ENCODE results near the gene SLC25A23.

SLC25A23 gene

GRCh38 chr19:6427131-6427530 lies 32.5 kb downstream of the SLC25A23 start:
- DNase-seq: no peak
- peaks cover 20% of the 10 kb centered on the region for H3K79me2 ChIP-seq (ENCODE audit: low read length)
- H3K27ac ChIP-seq (ENCODE audit: low read length): no peak overlapping the region
- peaks cover 10% of the 10 kb centered on the region for H3K4me1 ChIP-seq (ENCODE audit: low read length)
- H4K20me1 ChIP-seq (ENCODE audit: insufficient read depth, low read length): peaks cover 19% of the 10 kb centered on the region
- 0 out of 2 replicates have a peak, but pooled peaks cover 7% of the 10 kb centered on the region for H3K36me3 ChIP-seq (replicated peaks; ENCODE audit: insufficient read depth, low read length)
- H3K9me2 ChIP-seq (replicated peaks; ENCODE audit: insufficient read depth, low read length): no peaks in the 10 kb centered on the region
- no peaks in the 10 kb centered on the region for H3K9me3 ChIP-seq (replicated peaks; ENCODE audit: insufficient read depth, low read length)
- H3K4me2 ChIP-seq (ENCODE audit: low read depth, low read length): no peak overlapping the region
- H3K27me3 ChIP-seq (replicated peaks; ENCODE audit: insufficient read depth, low read length): peaks cover 13% of the 10 kb centered on the region; the same call in 1 of the 2 replicates
- no peaks in the 10 kb centered on the region for H3F3A ChIP-seq (ENCODE audit: insufficient read depth, low read length)
- no peak overlapping the region for H2AFZ ChIP-seq (ENCODE audit: low read length)
- no peak overlapping the region for H3K4me3 ChIP-seq (ENCODE audit: low read length)
- no peak overlapping the region for H3K9ac ChIP-seq (ENCODE audit: low read length)
- TF ChIP-seq EZH2phosphoT487 (IDR thresholded peaks at IDR 0.05; ENCODE audit: low read length) (no peak), EZH2 (optimal IDR thresholded peaks at IDR 0.05; ENCODE audit: low read depth, low read length) (no peak)
- TF ChIP-seq, protein P1, sequence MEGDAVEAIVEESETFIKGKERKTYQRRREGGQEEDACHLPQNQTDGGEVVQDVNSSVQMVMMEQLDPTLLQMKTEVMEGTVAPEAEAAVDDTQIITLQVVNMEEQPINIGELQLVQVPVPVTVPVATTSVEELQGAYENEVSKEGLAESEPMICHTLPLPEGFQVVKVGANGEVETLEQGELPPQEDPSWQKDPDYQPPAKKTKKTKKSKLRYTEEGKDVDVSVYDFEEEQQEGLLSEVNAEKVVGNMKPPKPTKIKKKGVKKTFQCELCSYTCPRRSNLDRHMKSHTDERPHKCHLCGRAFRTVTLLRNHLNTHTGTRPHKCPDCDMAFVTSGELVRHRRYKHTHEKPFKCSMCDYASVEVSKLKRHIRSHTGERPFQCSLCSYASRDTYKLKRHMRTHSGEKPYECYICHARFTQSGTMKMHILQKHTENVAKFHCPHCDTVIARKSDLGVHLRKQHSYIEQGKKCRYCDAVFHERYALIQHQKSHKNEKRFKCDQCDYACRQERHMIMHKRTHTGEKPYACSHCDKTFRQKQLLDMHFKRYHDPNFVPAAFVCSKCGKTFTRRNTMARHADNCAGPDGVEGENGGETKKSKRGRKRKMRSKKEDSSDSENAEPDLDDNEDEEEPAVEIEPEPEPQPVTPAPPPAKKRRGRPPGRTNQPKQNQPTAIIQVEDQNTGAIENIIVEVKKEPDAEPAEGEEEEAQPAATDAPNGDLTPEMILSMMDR (IDR thresholded peaks at IDR 0.05; ENCODE audit: low read length): no peak

- no peak for DNase-seq
Measured at GRCh38 chr19:6425732-6426620, 33.6 kb downstream of the SLC25A23 start.

DNA sequence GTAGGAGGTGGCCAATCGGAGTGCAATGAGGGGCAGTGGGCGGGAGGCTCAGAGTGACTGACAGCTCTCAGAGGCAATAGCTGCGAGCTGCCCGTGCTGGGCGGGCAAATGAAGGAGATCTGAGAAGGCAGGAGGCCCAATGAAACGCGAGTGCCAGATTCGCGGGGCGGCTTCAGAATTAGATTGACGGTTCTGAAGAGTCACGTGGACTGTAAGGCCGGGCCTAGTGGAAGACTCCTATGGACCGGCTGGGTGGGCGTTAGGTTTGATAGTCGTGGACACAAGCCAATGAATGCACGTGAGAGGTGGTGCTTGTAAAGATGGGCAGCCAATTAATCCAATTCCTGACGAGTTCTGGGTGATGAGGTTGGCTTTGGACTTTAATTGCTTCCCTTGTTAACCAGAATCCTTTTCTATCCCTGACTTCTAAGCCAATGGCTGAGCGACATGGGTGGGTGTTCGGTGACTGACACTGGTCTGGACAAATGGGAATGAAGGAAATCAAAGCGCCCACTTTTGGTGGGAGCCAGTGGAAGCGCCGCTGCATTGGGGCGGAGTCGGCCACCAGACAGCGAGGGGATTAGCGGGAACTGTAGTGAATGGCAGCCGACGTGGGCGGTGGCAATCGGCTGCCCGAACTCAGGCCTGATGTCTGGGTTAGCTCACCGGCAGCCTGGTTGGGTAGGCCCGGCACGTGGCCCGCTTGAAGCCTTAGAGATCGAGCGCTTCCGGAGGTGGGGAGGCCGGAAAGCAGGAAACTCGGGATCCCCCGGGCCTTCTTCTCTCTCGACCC lies 34.5 kb downstream of the SLC25A23 start:
- Histone ChIP-seq H3K9me2 (replicated peaks; ENCODE audit: insufficient read depth, low read length) (no peaks in the 10 kb centered on the region), H3K79me2 (ENCODE audit: low read length) (peaks cover 40% of the 10 kb centered on the region), H3K9me3 (replicated peaks; ENCODE audit: insufficient read depth, low read length) (no peaks in the 10 kb centered on the region), H3K27ac (ENCODE audit: low read length) (peak overlapping the region; percentile 14; the same call in 1 of the 2 replicates), H3K36me3 (replicated peaks; ENCODE audit: insufficient read depth, low read length) (peaks cover 17% of the 10 kb centered on the region), H2AFZ (ENCODE audit: low read length) (peak overlapping the region; percentile 73), H4K20me1 (ENCODE audit: insufficient read depth, low read length) (peaks cover 37% of the 10 kb centered on the region), H3K9ac (ENCODE audit: low read length) (peak overlapping the region; percentile 2; the same call in 1 of the 2 replicates), H3K4me1 (ENCODE audit: low read length) (peaks cover 10% of the 10 kb centered on the region), H3K4me2 (ENCODE audit: low read depth, low read length) (peak overlapping the region; percentile 48), H3K27me3 (replicated peaks; ENCODE audit: insufficient read depth, low read length) (peaks cover 7% of the 10 kb centered on the region; the same call in 1 of the 2 replicates), H3K4me3 (ENCODE audit: low read length) (peak overlapping the region; percentile 31; the same call in 1 of the 2 replicates), H3F3A (ENCODE audit: insufficient read depth, low read length) (no peaks in the 10 kb centered on the region)
- DNase-seq: peak; percentile 100
- TF ChIP-seq EZH2phosphoT487 (IDR thresholded peaks at IDR 0.05; ENCODE audit: low read length): no peak
- TF ChIP-seq, protein P1 (IDR thresholded peaks at IDR 0.05; ENCODE audit: low read length): no peak
- TF ChIP-seq EZH2 (optimal IDR thresholded peaks at IDR 0.05; ENCODE audit: low read depth, low read length): no peak

More at GRCh38 chr19:6425732-6426620, 33.6 kb downstream of the SLC25A23 start:
- peak overlapping the region; percentile 73 for H2AFZ ChIP-seq (ENCODE audit: low read length)
- H3K79me2 ChIP-seq (ENCODE audit: low read length): peaks cover 32% of the 10 kb centered on the region
- H3K36me3 ChIP-seq (replicated peaks; ENCODE audit: insufficient read depth, low read length): 0 out of 2 replicates have a peak, but pooled peaks cover 9% of the 10 kb centered on the region
- H4K20me1 ChIP-seq (ENCODE audit: insufficient read depth, low read length): peaks cover 30% of the 10 kb centered on the region
- H3K4me1 ChIP-seq (ENCODE audit: low read length): peaks cover 10% of the 10 kb centered on the region
- H3F3A ChIP-seq (ENCODE audit: insufficient read depth, low read length): no peaks in the 10 kb centered on the region
- H3K4me2 ChIP-seq (ENCODE audit: low read depth, low read length): peak overlapping the region; percentile 48
- peaks cover 7% of the 10 kb centered on the region; the same call in 1 of the 2 replicates for H3K27me3 ChIP-seq (replicated peaks; ENCODE audit: insufficient read depth, low read length)
- H3K9me2 ChIP-seq (replicated peaks; ENCODE audit: insufficient read depth, low read length): no peaks in the 10 kb centered on the region
- H3K27ac ChIP-seq (ENCODE audit: low read length): peak overlapping the region; percentile 14; the same call in 1 of the 2 replicates
- H3K9ac ChIP-seq (ENCODE audit: low read length): peak overlapping the region; percentile 2; the same call in 1 of the 2 replicates
- peak overlapping the region; percentile 31; the same call in 1 of the 2 replicates for H3K4me3 ChIP-seq (ENCODE audit: low read length)
- TF ChIP-seq, protein P1 (IDR thresholded peaks at IDR 0.05; ENCODE audit: low read length): peak; percentile 12; the same call in 1 of the 2 replicates
- no peak for TF ChIP-seq EZH2phosphoT487 (IDR thresholded peaks at IDR 0.05; ENCODE audit: low read length)
- no peaks in the 10 kb centered on the region for H3K9me3 ChIP-seq (replicated peaks; ENCODE audit: insufficient read depth, low read length)
